Measurements from ENCODE around the gene TMEM233. TPM values are rescaled to one million over a fixed set of nuclear protein-coding genes. Genes with fewer than 3 reads are reported as not detected.

The TMEM233 gene
- total RNA-seq, 4 donors from 2014 or later: 25.2 to 89.1 (median 57.8) TPM

GRCh38 chr12:119686355-119686754, 92.8 kb downstream of the TMEM233 start:
- peaks cover 7 to 44% of the 10 kb centered on the region in 2 donors for H3K4me1 ChIP-seq
- H3K9me3 ChIP-seq: no peaks in the 10 kb centered on the region
- H3K27me3 ChIP-seq: no peaks in the 10 kb centered on the region
- peak overlapping the region in 2 of 4 donors; percentile 11 to 48 for H3K27ac ChIP-seq
- TF ChIP-seq, protein P1, sequence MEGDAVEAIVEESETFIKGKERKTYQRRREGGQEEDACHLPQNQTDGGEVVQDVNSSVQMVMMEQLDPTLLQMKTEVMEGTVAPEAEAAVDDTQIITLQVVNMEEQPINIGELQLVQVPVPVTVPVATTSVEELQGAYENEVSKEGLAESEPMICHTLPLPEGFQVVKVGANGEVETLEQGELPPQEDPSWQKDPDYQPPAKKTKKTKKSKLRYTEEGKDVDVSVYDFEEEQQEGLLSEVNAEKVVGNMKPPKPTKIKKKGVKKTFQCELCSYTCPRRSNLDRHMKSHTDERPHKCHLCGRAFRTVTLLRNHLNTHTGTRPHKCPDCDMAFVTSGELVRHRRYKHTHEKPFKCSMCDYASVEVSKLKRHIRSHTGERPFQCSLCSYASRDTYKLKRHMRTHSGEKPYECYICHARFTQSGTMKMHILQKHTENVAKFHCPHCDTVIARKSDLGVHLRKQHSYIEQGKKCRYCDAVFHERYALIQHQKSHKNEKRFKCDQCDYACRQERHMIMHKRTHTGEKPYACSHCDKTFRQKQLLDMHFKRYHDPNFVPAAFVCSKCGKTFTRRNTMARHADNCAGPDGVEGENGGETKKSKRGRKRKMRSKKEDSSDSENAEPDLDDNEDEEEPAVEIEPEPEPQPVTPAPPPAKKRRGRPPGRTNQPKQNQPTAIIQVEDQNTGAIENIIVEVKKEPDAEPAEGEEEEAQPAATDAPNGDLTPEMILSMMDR (IDR thresholded peaks at IDR 0.05 in 4 of 5, conservative IDR thresholded peaks at IDR 0.05 in 1 of 5): no peak
- no peak for TF ChIP-seq POLR2A (IDR thresholded peaks at IDR 0.05)
- in situ Hi-C loops (cut with MboI; ENCODE audit: low sequenced_read_pairs in 4 of 4) (no loop called here), intact Hi-C loops (cut with DNase I; ENCODE audit: low total_unique reads) (no loop called here)
- DNase-seq (no peak), ATAC-seq (no peak)
- H3K36me3 ChIP-seq: peaks cover 0 to 11% of the 10 kb centered on the region in 2 donors
- no peak overlapping the region for H3K4me3 ChIP-seq

GRCh38 chr12:119686776-119687175, 93.2 kb downstream of the TMEM233 start:
- intact Hi-C loops (cut with DNase I; ENCODE audit: low total_unique reads) (no loop called here), in situ Hi-C loops (cut with MboI; ENCODE audit: low sequenced_read_pairs in 4 of 4) (no loop called here)
- TF ChIP-seq, protein P1 (IDR thresholded peaks at IDR 0.05 in 4 of 5, conservative IDR thresholded peaks at IDR 0.05 in 1 of 5): no peak
- no peak for TF ChIP-seq POLR2A (IDR thresholded peaks at IDR 0.05)

GRCh38 chr12:119687406-119687805, 93.8 kb downstream of the TMEM233 start:
- Histone ChIP-seq H3K4me1 (peaks cover 7 to 39% of the 10 kb centered on the region in 2 donors), H3K27me3 (no peaks in the 10 kb centered on the region), H3K9me3 (no peaks in the 10 kb centered on the region), H3K36me3 (peaks cover 0 to under 1% of the 10 kb centered on the region in 2 donors), H3K27ac (no peak overlapping the region), H3K4me3 (no peak overlapping the region)
- DNase-seq (no peak), ATAC-seq (no peak)
- in situ Hi-C loops (cut with MboI; ENCODE audit: low sequenced_read_pairs in 4 of 4): no loop called here
- TF ChIP-seq, protein P1 (IDR thresholded peaks at IDR 0.05 in 4 of 5, conservative IDR thresholded peaks at IDR 0.05 in 1 of 5): no peak
- TF ChIP-seq POLR2A (IDR thresholded peaks at IDR 0.05): no peak
- intact Hi-C loops (cut with DNase I; ENCODE audit: low total_unique reads): no loop called here

More at GRCh38 chr12:119686776-119687175, 93.2 kb downstream of the TMEM233 start:
- ATAC-seq (no peak), DNase-seq (no peak)
- no peaks in the 10 kb centered on the region for H3K27me3 ChIP-seq
- peak overlapping the region in 1 of 4 donors; percentile 48 for H3K27ac ChIP-seq
- peaks cover 0 to 7% of the 10 kb centered on the region in 2 donors for H3K36me3 ChIP-seq
- H3K4me3 ChIP-seq: no peak overlapping the region
- no peaks in the 10 kb centered on the region for H3K9me3 ChIP-seq
- H3K4me1 ChIP-seq: peaks cover 7 to 44% of the 10 kb centered on the region in 2 donors

DNA sequence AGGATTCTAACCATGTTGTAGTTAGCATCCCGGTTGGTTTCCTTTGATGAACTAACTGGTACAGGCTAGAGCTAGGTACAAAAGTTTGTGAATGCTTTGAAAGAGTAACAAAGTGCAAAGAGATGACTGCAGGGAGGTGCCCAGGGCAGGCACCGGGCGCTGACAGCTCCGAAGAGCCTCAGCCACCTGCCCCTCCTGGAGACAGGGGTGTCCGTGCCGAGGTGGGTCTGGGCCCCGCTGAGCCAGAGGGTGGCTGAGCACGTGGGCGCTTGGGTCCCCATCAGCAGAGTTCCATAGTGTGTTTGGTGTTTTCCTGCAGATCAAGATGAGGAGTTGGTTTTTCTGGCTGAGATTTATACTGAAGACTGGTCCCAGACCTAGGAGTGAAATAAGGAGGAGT, 94.3 kb downstream of the TMEM233 start:
- Histone ChIP-seq H3K27me3 (no peaks in the 10 kb centered on the region), H3K4me3 (no peak overlapping the region), H3K36me3 (no peaks in the 10 kb centered on the region), H3K27ac (no peak overlapping the region), H3K9me3 (no peaks in the 10 kb centered on the region), H3K4me1 (peaks cover 7 to 34% of the 10 kb centered on the region in 2 donors)
- no peak for ATAC-seq
- DNase-seq: no peak
- intact Hi-C loops (cut with DNase I; ENCODE audit: low total_unique reads) (no loop called here), in situ Hi-C loops (cut with MboI; ENCODE audit: low sequenced_read_pairs in 4 of 4) (no loop called here)
- TF ChIP-seq, protein P1 (IDR thresholded peaks at IDR 0.05 in 4 of 5, conservative IDR thresholded peaks at IDR 0.05 in 1 of 5): no peak
- no peak for TF ChIP-seq POLR2A (IDR thresholded peaks at IDR 0.05)

DNA sequence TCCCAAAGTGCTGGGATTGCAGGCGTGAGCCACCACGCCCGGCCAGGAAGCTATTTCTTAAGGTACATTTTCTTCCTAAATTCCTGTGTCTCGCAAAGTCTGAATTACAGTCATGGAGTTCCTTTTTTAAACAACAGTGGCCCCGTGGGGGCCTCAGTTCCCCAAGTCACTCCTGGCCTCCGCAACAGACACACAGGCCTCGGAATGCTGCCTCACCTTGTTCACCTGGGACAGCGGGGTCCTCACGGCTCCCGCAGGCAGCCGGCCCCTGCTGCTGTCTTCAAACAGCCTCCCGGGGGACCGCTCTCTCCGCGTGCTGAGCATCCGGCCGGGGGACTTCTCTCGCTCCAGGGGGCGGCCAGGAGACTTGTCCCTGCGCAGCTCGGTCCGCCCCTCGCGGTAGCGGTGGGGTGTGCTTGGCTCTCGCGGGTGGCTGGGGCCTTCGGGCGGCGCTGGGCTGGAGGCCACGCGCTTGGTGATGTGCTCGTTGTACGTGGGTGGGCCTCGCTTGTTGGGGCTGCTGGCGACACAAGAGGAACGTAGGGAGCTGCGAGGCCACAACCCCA, 96.4 kb downstream of the TMEM233 start:
- DNase-seq (no peak), ATAC-seq (no peak)
- intact Hi-C loops (cut with DNase I; ENCODE audit: low total_unique reads) (no loop called here), in situ Hi-C loops (cut with MboI; ENCODE audit: low sequenced_read_pairs in 4 of 4) (no loop called here)
- H3K4me1 ChIP-seq: peaks cover 7 to 15% of the 10 kb centered on the region in 2 donors
- H3K4me3 ChIP-seq: no peak overlapping the region
- TF ChIP-seq POLR2A (IDR thresholded peaks at IDR 0.05): no peak
- TF ChIP-seq, protein P1 (IDR thresholded peaks at IDR 0.05 in 4 of 5, conservative IDR thresholded peaks at IDR 0.05 in 1 of 5): no peak
- H3K9me3 ChIP-seq: no peaks in the 10 kb centered on the region
- H3K27ac ChIP-seq: no peak overlapping the region
- H3K36me3 ChIP-seq: no peaks in the 10 kb centered on the region
- H3K27me3 ChIP-seq: no peaks in the 10 kb centered on the region

Measured in gastrocnemius medialis (tissue), 4 donors.